ENCODE data around the gene PGK1.
"Not testable (repeated sequence)": the region's sequence is repeated elsewhere in the genome, so short reads cannot be mapped to it uniquely, and the experiment has no call there.

Gene PGK1

DNA sequence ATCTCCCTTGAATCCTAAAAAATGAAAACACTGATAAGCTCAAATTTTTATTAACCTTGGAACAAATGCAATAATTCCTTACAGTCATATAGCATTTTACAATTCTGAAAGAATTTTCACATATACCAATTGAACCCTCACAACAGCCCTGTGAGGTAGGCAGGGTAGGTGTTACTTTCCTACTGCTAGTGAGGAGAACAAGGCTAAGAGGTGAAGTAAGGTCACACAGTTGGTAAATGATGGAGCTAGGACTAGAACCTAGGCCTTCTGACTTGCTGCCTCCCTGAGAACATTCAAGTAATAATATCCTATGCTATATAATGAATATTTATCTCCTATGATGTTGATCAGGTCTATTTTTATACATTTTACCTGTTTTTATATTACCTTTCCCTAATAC lies 25.7 kb downstream of the PGK1 start:
- DNase-seq (no peak), ATAC-seq (no peak)
- Mint-ChIP-seq H3K4me3 (no peak overlapping the region), H3K9me3 (no peaks in the 10 kb centered on the region), H3K36me3 (ENCODE audit: low read depth) (peaks cover 48% of the 10 kb centered on the region), H3K27me3 (no peaks in the 10 kb centered on the region), H3K4me1 (peaks cover 6% of the 10 kb centered on the region), H3K27ac (no peak overlapping the region)

DNA sequence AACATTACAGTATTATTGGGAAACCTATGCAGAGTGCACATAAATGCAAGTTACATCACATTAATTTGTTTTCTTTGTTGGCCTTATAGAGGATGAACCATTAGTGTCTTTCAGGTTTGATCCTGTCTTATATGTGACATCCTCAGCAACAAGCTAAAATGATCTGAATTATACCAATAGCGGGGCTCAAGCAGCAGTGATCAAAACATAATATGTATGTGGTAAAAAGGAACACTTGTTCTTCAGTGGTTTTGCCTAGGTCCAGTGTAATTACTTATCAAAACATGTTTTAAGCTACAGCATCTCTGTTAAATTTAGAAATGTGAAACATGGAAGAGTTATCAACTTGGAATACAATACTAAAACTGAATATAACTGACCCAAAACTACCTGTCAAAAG lies 26.3 kb downstream of the PGK1 start:
- no peak for ATAC-seq
- H3K36me3 Mint-ChIP-seq (ENCODE audit: low read depth): peaks cover 45% of the 10 kb centered on the region
- H3K27ac Mint-ChIP-seq: no peak overlapping the region
- no peak overlapping the region for H3K4me3 Mint-ChIP-seq
- H3K4me1 Mint-ChIP-seq: peaks cover 6% of the 10 kb centered on the region
- H3K27me3 Mint-ChIP-seq: no peaks in the 10 kb centered on the region
- no peak for DNase-seq
- no peaks in the 10 kb centered on the region for H3K9me3 Mint-ChIP-seq

DNA sequence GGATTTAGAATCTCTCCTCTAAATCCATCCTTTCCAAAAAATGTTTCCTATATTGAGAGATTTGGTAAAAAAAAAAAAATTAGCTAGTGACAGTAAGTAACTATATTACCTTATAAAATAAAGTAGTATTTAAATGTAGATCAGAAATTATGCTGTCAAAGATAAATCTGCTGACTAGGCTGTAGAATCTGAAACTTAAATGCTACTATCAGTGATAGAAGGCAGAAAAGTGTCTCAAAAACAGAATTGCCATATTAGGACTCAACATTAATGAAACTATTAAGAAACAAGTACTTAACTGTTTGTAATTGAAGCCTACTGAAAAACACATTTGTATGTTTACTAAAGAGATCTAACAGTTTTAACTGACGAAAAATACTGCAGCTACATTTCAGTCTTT lies 27.1 kb downstream of the PGK1 start:
- DNase-seq: no peak
- Mint-ChIP-seq H3K4me3 (no peak overlapping the region), H3K27ac (no peak overlapping the region), H3K4me1 (peaks cover 4% of the 10 kb centered on the region), H3K36me3 (ENCODE audit: low read depth) (peaks cover 45% of the 10 kb centered on the region), H3K9me3 (no peaks in the 10 kb centered on the region), H3K27me3 (no peaks in the 10 kb centered on the region)
- no peak for ATAC-seq

GRCh38 chrX:78133238-78133960 lies 29.4 kb downstream of the PGK1 start:
- Mint-ChIP-seq H3K27me3 (no peaks in the 10 kb centered on the region), H3K4me1 (peaks cover 8% of the 10 kb centered on the region), H3K27ac (no peak overlapping the region), H3K36me3 (ENCODE audit: low read depth) (peaks cover 31% of the 10 kb centered on the region), H3K4me3 (no peak overlapping the region), H3K9me3 (no peaks in the 10 kb centered on the region)
- ATAC-seq (no peak), DNase-seq (no peak)

DNA sequence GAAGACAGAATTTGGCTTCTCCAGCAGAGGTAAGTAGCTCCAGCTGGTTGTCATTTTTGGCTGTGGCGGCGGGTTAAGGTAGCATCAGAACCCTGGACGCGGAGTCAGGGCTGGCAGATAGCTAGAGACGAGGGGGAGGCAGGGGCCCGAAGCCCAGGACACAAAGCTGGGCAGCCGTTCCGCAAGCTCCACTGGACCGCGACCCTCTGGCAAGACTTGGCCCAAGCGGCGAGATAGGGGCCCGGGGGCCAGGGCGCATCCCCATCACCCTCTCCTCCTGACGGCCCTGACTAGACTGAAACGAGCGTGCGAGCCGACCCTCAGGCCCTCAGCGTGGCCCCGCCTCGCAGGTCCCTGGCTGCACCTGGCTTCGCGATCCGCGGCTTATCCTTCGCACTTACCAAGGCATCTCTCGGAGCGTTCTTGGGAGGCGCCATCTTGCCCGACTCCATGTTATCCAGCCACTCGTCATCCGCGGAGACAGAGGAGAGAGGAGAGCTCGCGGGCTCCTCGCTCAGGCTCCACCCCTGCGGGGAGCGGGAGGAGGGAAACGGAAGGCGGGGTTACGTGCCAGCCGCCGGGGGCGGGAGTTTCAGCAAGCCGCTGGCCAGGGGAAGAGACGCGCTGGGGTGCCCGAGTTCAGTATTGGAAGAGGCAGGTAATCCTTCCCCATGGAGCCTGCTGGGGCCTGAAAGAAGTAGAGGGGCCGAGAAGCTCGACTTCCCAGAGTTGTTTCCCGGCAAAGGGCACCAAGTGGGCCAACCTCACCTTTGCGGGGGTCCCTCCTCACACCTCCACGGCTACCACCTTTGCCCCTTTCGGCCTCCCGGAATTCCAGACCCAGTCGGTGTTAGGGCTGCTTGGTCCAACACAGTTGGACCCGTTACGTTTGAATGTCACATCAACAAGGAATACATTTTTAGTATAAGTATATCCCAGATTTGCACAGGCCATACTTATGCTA lies 35.4 kb downstream of the PGK1 start, which contains the start of gene TAF9B:
Gene TAF9B, minus strand, starts transcription at position 491 of the 964 bp plus-strand sequence. Its CDS starts 39 bp downstream, at position 452.
- H3K9me3 Mint-ChIP-seq: no peaks in the 10 kb centered on the region
- DNase-seq: peak; percentile 82
- peaks cover 3% of the 10 kb centered on the region for H3K36me3 Mint-ChIP-seq (ENCODE audit: low read depth)
- peaks cover 9% of the 10 kb centered on the region for H3K4me1 Mint-ChIP-seq
- peak within 1 kb of the TSS; percentile 87 for H3K27ac Mint-ChIP-seq
- ATAC-seq: peak; percentile 99
- peak within 1 kb of the TSS; percentile 89 for H3K4me3 Mint-ChIP-seq
- H3K27me3 Mint-ChIP-seq: no peaks in the 10 kb centered on the region

DNA sequence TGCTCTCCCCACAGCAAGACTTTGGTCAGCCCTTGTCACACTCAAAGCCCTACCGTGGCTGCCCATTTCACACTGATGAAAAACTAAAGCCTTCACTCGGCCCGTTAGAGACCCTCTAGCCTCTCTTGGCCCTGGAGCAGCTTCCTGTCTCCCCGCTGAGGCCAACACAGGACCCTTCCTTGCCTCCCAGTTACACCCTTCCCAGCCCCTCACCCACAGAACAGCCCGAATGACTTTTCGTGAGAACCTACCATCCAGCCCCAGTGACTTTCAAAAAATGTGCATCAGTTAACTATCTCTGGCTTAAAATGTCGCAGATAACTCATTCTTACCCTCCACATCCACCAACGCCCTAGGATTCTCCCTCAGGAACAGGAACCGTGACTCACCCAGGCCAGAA lies 36.2 kb downstream of the PGK1 start:
- ATAC-seq (no peak), DNase-seq (no peak)
- Mint-ChIP-seq H3K4me3 (peak overlapping the region; percentile 68), H3K9me3 (no peaks in the 10 kb centered on the region), H3K4me1 (peaks cover 9% of the 10 kb centered on the region), H3K36me3 (ENCODE audit: low read depth) (peaks cover 3% of the 10 kb centered on the region), H3K27me3 (no peaks in the 10 kb centered on the region), H3K27ac (peak overlapping the region; percentile 17)

GRCh38 chrX:78147002-78147540 lies 43.0 kb downstream of the PGK1 start:
- peaks cover 14% of the 10 kb centered on the region for H3K9me3 Mint-ChIP-seq
- H3K27me3 Mint-ChIP-seq; DNase-seq; H3K4me1 Mint-ChIP-seq; H3K27ac Mint-ChIP-seq; H3K36me3 Mint-ChIP-seq (ENCODE audit: low read depth); ATAC-seq; H3K4me3 Mint-ChIP-seq: not testable (repeated sequence)

GRCh38 chrX:78157373-78157772 lies 53.3 kb downstream of the PGK1 start:
- not testable (repeated sequence) for H3K4me3 Mint-ChIP-seq; H3K27me3 Mint-ChIP-seq; H3K4me1 Mint-ChIP-seq; DNase-seq; H3K27ac Mint-ChIP-seq; ATAC-seq; H3K9me3 Mint-ChIP-seq; H3K36me3 Mint-ChIP-seq (ENCODE audit: low read depth)

GRCh38 chrX:78157846-78158245 lies 53.8 kb downstream of the PGK1 start:
- not testable (repeated sequence) for H3K4me3 Mint-ChIP-seq; ATAC-seq; DNase-seq; H3K9me3 Mint-ChIP-seq; H3K27me3 Mint-ChIP-seq; H3K4me1 Mint-ChIP-seq; H3K27ac Mint-ChIP-seq; H3K36me3 Mint-ChIP-seq (ENCODE audit: low read depth)

GRCh38 chrX:78160711-78161110 lies 56.7 kb downstream of the PGK1 start:
- H3K4me3 Mint-ChIP-seq; H3K36me3 Mint-ChIP-seq (ENCODE audit: low read depth); H3K4me1 Mint-ChIP-seq; H3K27ac Mint-ChIP-seq; H3K9me3 Mint-ChIP-seq; H3K27me3 Mint-ChIP-seq; DNase-seq; ATAC-seq: not testable (repeated sequence)

DNA sequence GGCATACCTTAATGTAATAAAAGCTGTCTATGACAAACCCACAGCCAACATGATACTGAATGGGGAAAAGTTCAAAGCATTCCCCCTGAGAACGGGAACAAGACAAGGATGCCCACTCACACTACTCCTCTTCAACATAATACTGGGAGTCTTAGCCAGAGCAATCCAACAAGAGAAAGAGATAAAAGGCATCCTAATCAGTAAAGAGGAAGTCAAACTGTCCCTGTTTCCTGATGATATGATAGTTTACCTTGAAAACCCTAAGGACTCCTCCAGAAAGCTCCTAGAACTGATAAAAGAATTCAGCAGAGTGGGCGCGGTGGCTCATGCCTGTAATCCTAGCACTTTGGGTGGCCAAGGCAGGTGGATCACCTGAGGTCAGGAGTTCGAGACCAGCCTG lies 59.1 kb downstream of the PGK1 start:
- not testable (repeated sequence) for H3K4me3 Mint-ChIP-seq; H3K27me3 Mint-ChIP-seq; H3K27ac Mint-ChIP-seq; H3K4me1 Mint-ChIP-seq; DNase-seq; ATAC-seq; H3K9me3 Mint-ChIP-seq; H3K36me3 Mint-ChIP-seq (ENCODE audit: low read depth)

- H3K4me1 Mint-ChIP-seq: peaks cover 4% of the 10 kb centered on the region
- ATAC-seq (no peak), DNase-seq (no peak)
- peaks cover 9% of the 10 kb centered on the region for H3K9me3 Mint-ChIP-seq
- H3K27ac Mint-ChIP-seq: no peak overlapping the region
- H3K27me3 Mint-ChIP-seq: no peaks in the 10 kb centered on the region
- H3K36me3 Mint-ChIP-seq (ENCODE audit: low read depth): no peaks in the 10 kb centered on the region
- no peak overlapping the region for H3K4me3 Mint-ChIP-seq
Measured at GRCh38 chrX:78165425-78165824, 61.4 kb downstream of the PGK1 start.

- ATAC-seq (no peak), DNase-seq (no peak)
- Mint-ChIP-seq H3K9me3 (no peaks in the 10 kb centered on the region), H3K27me3 (no peaks in the 10 kb centered on the region), H3K4me1 (no peaks in the 10 kb centered on the region), H3K36me3 (ENCODE audit: low read depth) (no peaks in the 10 kb centered on the region), H3K4me3 (no peak overlapping the region), H3K27ac (no peak overlapping the region)
Measured at GRCh38 chrX:78168065-78168464, 64.0 kb downstream of the PGK1 start.

Measured in activated naive CD8-positive, alpha-beta T cell treated with anti-CD3 and anti-CD28 coated beads, Interleukin-2, amount 50 U/mL, for 24 hours (primary cell).